Measurements from ENCODE around the gene NPAS3. TPM values are rescaled to one million over a fixed set of nuclear protein-coding genes. Genes with fewer than 3 reads are reported as not detected.

NPAS3 gene
- total RNA-seq, 1 experiment from 2014 or later = 0.36 TPM

- Histone ChIP-seq H3K79me2 (ENCODE audit: low read length) (no peaks in the 10 kb centered on the region), H3K4me3 (ENCODE audit: low read length) (no peak overlapping the region), H2AFZ (ENCODE audit: low read length) (no peak overlapping the region), H4K20me1 (ENCODE audit: low read length) (no peaks in the 10 kb centered on the region), H3K27me3 (ENCODE audit: low read length) (0 out of 2 replicates have a peak, but pooled peaks cover 5% of the 10 kb centered on the region), H3K9me3 (ENCODE audit: low read length) (no peaks in the 10 kb centered on the region), H3F3A (ENCODE audit: low read length, unreplicated experiment) (no peaks in the 10 kb centered on the region), H3K4me2 (ENCODE audit: low read length) (no peak overlapping the region), H3K9ac (ENCODE audit: low read length) (no peak overlapping the region), H3K36me3 (ENCODE audit: low read depth, low read length) (no peaks in the 10 kb centered on the region), H3K27ac (ENCODE audit: low read length) (no peak overlapping the region), H3K9me2 (replicated peaks; ENCODE audit: low read length) (no peaks in the 10 kb centered on the region), H3K4me1 (ENCODE audit: insufficient read depth, low read length) (no peaks in the 10 kb centered on the region)
- TF ChIP-seq CTCF (conservative IDR thresholded peaks at IDR 0.05; ENCODE audit: low read depth, low read length) (no peak), EZH2 (IDR thresholded peaks at IDR 0.05; ENCODE audit: low read length, unreplicated experiment) (no peak), EZH2phosphoT487 (IDR thresholded peaks at IDR 0.05; ENCODE audit: borderline replicate concordance, low read length) (no peak)
- ChIA-PET CTCF (no interaction called here), POLR2A (ENCODE audit: unreplicated experiment) (no interaction called here)
- DNase-seq = no peak
- BruUV-seq (replicated peaks) = no TSS peak
- ATAC-seq = no peak
- intact Hi-C loops (cut with micrococcal nuclease) = no loop called here
These were observed 42.3 kb downstream of the NPAS3 start for GRCh38 chr14:32980902-32981501.

- no peak for TF ChIP-seq EZH2phosphoT487 (IDR thresholded peaks at IDR 0.05; ENCODE audit: borderline replicate concordance, low read length)
- POLR2A ChIA-PET (ENCODE audit: unreplicated experiment) = no interaction called here
- BruUV-seq (replicated peaks) = no TSS peak
- H3K27ac ChIP-seq (ENCODE audit: low read length) = no peak overlapping the region
- no peak overlapping the region for H2AFZ ChIP-seq (ENCODE audit: low read length)
- H3K4me2 ChIP-seq (ENCODE audit: low read length) = no peak overlapping the region
- no peaks in the 10 kb centered on the region for H4K20me1 ChIP-seq (ENCODE audit: low read length)
- CTCF ChIA-PET = no interaction called here
- no peaks in the 10 kb centered on the region for H3K36me3 ChIP-seq (ENCODE audit: low read depth, low read length)
- H3K4me3 ChIP-seq (ENCODE audit: low read length) = no peak overlapping the region
- H3K9me2 ChIP-seq (replicated peaks; ENCODE audit: low read length) = no peaks in the 10 kb centered on the region
- intact Hi-C loops (cut with micrococcal nuclease) = no loop called here
- no peaks in the 10 kb centered on the region for H3K79me2 ChIP-seq (ENCODE audit: low read length)
- ATAC-seq (no peak), DNase-seq (no peak)
- H3F3A ChIP-seq (ENCODE audit: low read length, unreplicated experiment) = no peaks in the 10 kb centered on the region
- no peaks in the 10 kb centered on the region for H3K9me3 ChIP-seq (ENCODE audit: low read length)
- no peak overlapping the region for H3K9ac ChIP-seq (ENCODE audit: low read length)
- no peaks in the 10 kb centered on the region for H3K4me1 ChIP-seq (ENCODE audit: insufficient read depth, low read length)
- H3K27me3 ChIP-seq (ENCODE audit: low read length) = 0 out of 2 replicates have a peak, but pooled peaks cover 5% of the 10 kb centered on the region
These were observed 45.7 kb downstream of the NPAS3 start for GRCh38 chr14:32984241-32984930.

GRCh38 chr14:32985866-32986265 is 47.2 kb downstream of the NPAS3 start:
- BruUV-seq (replicated peaks) = no TSS peak
- no peak for ATAC-seq
- Histone ChIP-seq H3K9ac (ENCODE audit: low read length) (no peak overlapping the region), H3K27me3 (ENCODE audit: low read length) (no peaks in the 10 kb centered on the region), H3K4me3 (ENCODE audit: low read length) (no peak overlapping the region), H3K36me3 (ENCODE audit: low read depth, low read length) (no peaks in the 10 kb centered on the region), H3K79me2 (ENCODE audit: low read length) (no peaks in the 10 kb centered on the region), H3K9me3 (ENCODE audit: low read length) (no peaks in the 10 kb centered on the region), H3K4me2 (ENCODE audit: low read length) (no peak overlapping the region), H2AFZ (ENCODE audit: low read length) (peak overlapping the region; percentile 6; the same call in 1 of the 2 replicates), H3F3A (ENCODE audit: low read length, unreplicated experiment) (no peaks in the 10 kb centered on the region), H3K4me1 (ENCODE audit: insufficient read depth, low read length) (no peaks in the 10 kb centered on the region), H4K20me1 (ENCODE audit: low read length) (no peaks in the 10 kb centered on the region), H3K27ac (ENCODE audit: low read length) (no peak overlapping the region), H3K9me2 (replicated peaks; ENCODE audit: low read length) (no peaks in the 10 kb centered on the region)
- CTCF ChIA-PET = no interaction called here
- no peak for TF ChIP-seq CTCF (conservative IDR thresholded peaks at IDR 0.05; ENCODE audit: low read depth, low read length)
- no peak for TF ChIP-seq EZH2 (IDR thresholded peaks at IDR 0.05; ENCODE audit: low read length, unreplicated experiment)
- TF ChIP-seq EZH2phosphoT487 (IDR thresholded peaks at IDR 0.05; ENCODE audit: borderline replicate concordance, low read length) = no peak
- no peak for DNase-seq
- POLR2A ChIA-PET (ENCODE audit: unreplicated experiment) = no interaction called here
- intact Hi-C loops (cut with micrococcal nuclease) = no loop called here

Measured in PC-3 (cell line).